Muscle layer of duodenum (tissue), 2 donors: ENCODE measurements around the gene UNC13C.

Experiments used
- H3K27ac ChIP-seq: one replicate; pipeline ENCODE4 v1.7.0; 2013; ENCODE audit warnings: mild to moderate bottlenecking, low read length
- H3K27me3 ChIP-seq: one replicate; pipeline ENCODE4 v1.7.0; 2013; ENCODE audit warnings: low read depth, mild to moderate bottlenecking, control low read depth, low read length
- H3K36me3 ChIP-seq, 2 donors: one replicate each; pipeline ENCODE4 v1.7.0; 2013; ENCODE audit warnings: low read length in 2 of 2, control low read depth in 1 of 2, mild to moderate bottlenecking in 1 of 2; ENCODE audit not compliant: insufficient read depth in 2 of 2, control insufficient read depth in 1 of 2
- H3K4me1 ChIP-seq, 2 donors: one replicate each; pipeline ENCODE4 v1.7.0; 2013; ENCODE audit warnings: low read length in 2 of 2, mild to moderate bottlenecking in 2 of 2, control low read depth in 1 of 2, moderate library complexity in 1 of 2; ENCODE audit not compliant: insufficient read depth in 2 of 2, control insufficient read depth in 1 of 2
- H3K4me3 ChIP-seq, 2 donors: one replicate each; pipeline ENCODE4 v1.7.0; 2013; ENCODE audit warnings: low read length in 2 of 2, low read depth in 1 of 2, mild to moderate bottlenecking in 1 of 2
- H3K9me3 ChIP-seq, 2 donors: one replicate each; pipeline ENCODE4 v1.7.0; 2013; ENCODE audit warnings: low read length in 2 of 2, control low read depth in 1 of 2, mild to moderate bottlenecking in 1 of 2; ENCODE audit not compliant: control insufficient read depth in 1 of 2
- donor health status: healthy.

Gene UNC13C

DNA sequence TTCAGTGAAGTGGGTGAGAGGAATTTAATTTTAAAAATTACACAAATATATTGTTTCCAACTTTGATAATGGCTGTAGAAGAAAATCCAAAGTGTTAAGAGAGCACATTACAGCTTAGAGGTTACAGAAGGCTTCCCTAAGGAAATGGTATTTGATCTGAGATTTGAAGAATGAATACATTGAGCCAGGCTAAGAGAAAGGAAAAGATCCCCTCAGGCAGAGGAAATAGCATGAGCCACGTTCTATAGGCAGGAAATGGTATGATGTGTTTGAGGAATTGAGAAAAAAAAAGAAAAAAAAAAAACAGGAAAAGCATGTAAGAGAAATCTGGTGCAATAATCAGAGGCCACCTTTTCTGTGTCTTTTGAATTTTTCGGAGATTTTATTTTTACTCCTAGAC is 48.6 kb downstream of the UNC13C start:
- Histone ChIP-seq H3K9me3 (peaks cover 0 to under 1% of the 10 kb centered on the region in 2 donors), H3K4me1 (no peaks in the 10 kb centered on the region), H3K36me3 (no peaks in the 10 kb centered on the region), H3K4me3 (no peak overlapping the region), H3K27ac (no peak overlapping the region), H3K27me3 (no peaks in the 10 kb centered on the region)

DNA sequence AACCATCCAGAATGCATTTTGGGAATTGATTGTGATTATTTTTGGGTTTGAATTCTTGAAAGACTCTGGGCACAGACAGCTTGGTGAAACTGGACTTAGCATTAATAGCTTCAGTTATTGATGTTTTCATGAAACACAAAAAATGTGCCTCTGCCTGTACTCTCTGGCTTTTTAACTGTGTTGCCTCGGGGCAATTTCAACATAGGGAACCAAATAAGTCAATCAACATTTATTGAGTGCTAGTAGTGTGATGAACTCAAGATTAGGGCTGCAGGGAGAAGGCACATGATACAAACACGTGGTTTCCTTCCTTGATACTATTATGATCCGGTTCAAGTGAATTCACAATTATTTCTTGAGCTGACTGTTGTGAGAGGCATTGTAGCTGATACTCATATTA is 50.8 kb downstream of the UNC13C start:
- no peak overlapping the region for H3K27ac ChIP-seq
- no peaks in the 10 kb centered on the region for H3K27me3 ChIP-seq
- no peak overlapping the region for H3K4me3 ChIP-seq
- H3K36me3 ChIP-seq: no peaks in the 10 kb centered on the region
- no peaks in the 10 kb centered on the region for H3K4me1 ChIP-seq
- peaks cover 0 to 3% of the 10 kb centered on the region in 2 donors for H3K9me3 ChIP-seq

DNA sequence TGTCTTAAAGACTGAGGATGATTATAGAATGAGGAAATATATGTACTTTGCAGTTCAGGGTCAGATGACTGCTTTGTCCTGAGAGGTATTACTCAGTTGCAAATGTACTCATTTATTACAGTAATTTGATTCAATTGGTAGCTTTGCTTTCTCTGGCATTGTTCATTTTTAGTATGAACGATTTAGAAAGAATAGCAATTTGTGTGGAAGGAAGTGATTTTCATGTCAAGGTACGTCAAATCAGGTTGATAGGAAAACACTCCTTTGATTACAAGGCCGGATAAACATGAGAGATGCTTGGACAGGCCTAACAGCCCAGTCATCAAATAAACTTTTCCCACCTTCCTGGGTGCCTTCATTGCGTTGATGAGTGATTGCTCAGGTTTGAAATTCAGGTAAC is 53.8 kb downstream of the UNC13C start:
- H3K36me3 ChIP-seq: no peaks in the 10 kb centered on the region

DNA sequence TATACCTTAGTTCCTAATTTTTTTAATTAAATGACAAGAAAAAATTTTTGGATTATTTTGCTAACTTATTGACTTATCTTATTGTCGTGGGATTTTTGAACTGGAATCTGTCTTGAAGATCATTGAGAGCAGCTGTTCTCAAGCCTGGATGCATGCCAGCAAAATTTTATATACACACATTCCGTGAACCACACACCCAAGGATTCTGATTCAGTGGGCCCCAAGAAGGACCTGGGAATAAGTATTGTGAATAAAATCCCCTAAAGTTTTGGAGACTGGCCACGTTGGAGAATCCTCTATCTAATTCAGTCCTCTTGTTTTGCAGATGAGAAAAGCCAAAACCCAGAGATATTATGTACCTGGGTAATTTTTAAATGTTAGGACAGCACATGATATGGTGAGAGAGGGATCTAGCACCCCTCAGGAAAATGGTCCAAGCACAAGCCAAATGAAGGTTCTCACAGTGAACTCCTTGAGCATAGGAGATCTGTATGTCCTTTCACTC is 55.2 kb downstream of the UNC13C start:
- Histone ChIP-seq H3K36me3 (no peaks in the 10 kb centered on the region), H3K4me3 (no peak overlapping the region), H3K27me3 (no peaks in the 10 kb centered on the region)

More for the DNA sequence above, 53.8 kb downstream of the UNC13C start:
- peaks cover 0 to 3% of the 10 kb centered on the region in 2 donors for H3K9me3 ChIP-seq
- no peak overlapping the region for H3K4me3 ChIP-seq
- H3K27ac ChIP-seq: no peak overlapping the region
- no peaks in the 10 kb centered on the region for H3K4me1 ChIP-seq
- H3K27me3 ChIP-seq: no peaks in the 10 kb centered on the region

DNA sequence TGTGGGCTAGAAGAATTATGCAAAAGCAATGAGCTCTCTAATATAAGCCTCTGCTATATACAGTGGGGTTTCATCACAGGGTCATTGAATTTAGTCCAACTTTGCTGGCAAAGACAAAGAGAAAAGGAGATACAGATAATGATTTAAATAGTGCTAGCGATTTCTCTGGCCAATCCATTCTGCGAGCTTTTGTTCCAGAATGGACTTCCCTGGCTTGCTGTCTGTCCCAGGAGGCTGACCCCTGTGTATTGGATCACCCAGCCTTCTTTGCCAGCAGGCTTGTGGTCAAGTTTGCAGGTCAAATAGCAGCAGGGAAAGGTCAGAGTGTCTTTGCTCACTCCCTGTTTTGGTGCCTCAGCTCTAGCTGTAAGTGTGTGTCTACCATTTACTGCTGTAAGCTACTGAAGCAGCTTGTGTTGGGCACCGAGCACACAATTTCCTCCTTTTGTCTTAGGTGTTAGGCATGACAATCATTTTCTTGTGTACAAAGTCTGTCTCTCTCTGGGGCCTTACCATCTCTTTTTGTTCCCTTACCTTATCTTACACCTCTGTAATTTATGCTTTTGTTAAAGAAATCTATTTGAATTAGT is 55.7 kb downstream of the UNC13C start:
- Histone ChIP-seq H3K4me1 (no peaks in the 10 kb centered on the region), H3K4me3 (no peak overlapping the region), H3K36me3 (no peaks in the 10 kb centered on the region), H3K9me3 (peaks cover 0 to 3% of the 10 kb centered on the region in 2 donors), H3K27me3 (no peaks in the 10 kb centered on the region), H3K27ac (no peak overlapping the region)

More for the DNA sequence above, 55.2 kb downstream of the UNC13C start:
- Histone ChIP-seq H3K27ac (no peak overlapping the region), H3K9me3 (peaks cover 0 to 3% of the 10 kb centered on the region in 2 donors), H3K4me1 (no peaks in the 10 kb centered on the region)

DNA sequence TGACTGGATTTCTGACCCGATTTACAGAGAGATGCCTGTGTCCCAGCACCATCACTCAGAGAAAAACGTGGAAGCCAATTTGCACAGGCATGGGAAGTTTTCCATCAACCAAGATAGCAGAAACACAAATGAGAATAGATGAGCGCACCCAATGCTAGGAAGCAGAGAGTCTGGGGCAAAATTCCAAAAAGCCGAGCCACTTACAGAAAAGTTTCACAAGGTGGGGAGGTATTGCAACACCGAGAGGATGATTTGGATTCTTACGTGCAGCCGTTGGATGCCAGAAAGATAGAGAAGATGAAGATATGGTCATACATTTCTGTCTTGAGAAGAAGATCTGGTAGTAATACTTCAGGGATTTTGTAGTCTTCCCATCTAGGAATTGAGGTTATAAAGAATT is 57.4 kb downstream of the UNC13C start:
- no peaks in the 10 kb centered on the region for H3K36me3 ChIP-seq
- peaks cover 0 to 3% of the 10 kb centered on the region in 2 donors for H3K9me3 ChIP-seq
- H3K4me3 ChIP-seq: no peak overlapping the region
- no peaks in the 10 kb centered on the region for H3K4me1 ChIP-seq
- no peak overlapping the region for H3K27ac ChIP-seq
- no peaks in the 10 kb centered on the region for H3K27me3 ChIP-seq

DNA sequence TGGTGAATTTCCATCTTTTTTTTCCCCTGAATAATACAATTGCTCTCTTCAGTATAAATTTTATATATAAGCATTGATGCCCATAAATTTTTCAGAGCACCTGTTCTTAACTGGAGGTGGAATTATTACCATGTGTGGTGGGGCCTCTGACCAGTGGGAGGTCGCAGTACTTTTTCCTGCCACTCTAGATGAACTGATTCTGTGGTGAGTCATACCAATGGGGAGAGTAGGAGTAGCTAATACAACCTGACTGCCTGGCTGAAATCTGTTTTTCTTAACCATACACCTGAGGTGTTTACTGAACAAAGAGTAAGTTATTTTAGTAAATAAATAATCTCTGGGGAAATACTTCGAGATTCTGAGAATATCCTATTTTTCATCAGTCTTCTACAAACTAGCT is 67.2 kb downstream of the UNC13C start:
- no peaks in the 10 kb centered on the region for H3K4me1 ChIP-seq
- H3K4me3 ChIP-seq: no peak overlapping the region
- no peaks in the 10 kb centered on the region for H3K27me3 ChIP-seq
- peaks cover 0 to 3% of the 10 kb centered on the region in 2 donors for H3K9me3 ChIP-seq
- H3K36me3 ChIP-seq: no peaks in the 10 kb centered on the region
- H3K27ac ChIP-seq: no peak overlapping the region

DNA sequence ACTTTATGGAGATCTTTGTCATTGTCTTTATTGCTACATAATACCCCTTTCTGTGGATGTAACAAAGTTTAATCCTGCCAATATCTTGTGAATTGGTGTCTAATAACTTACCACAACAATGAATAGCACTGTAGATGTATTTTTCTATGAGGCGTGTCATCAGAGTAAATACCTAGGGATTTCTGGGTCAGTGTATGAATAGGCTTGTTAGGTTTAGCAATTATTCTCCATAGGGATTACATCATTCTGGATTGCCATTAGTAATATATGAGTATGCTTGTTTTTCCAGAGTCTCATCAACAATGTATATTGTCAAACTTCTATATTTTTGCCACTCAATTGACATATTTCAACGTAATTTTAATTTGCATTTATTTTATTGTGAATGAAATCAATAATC is 67.9 kb downstream of the UNC13C start:
- no peaks in the 10 kb centered on the region for H3K36me3 ChIP-seq
- H3K9me3 ChIP-seq: peaks cover 0 to 3% of the 10 kb centered on the region in 2 donors
- H3K4me3 ChIP-seq: no peak overlapping the region
- H3K4me1 ChIP-seq: no peaks in the 10 kb centered on the region
- no peak overlapping the region for H3K27ac ChIP-seq
- H3K27me3 ChIP-seq: no peaks in the 10 kb centered on the region

DNA sequence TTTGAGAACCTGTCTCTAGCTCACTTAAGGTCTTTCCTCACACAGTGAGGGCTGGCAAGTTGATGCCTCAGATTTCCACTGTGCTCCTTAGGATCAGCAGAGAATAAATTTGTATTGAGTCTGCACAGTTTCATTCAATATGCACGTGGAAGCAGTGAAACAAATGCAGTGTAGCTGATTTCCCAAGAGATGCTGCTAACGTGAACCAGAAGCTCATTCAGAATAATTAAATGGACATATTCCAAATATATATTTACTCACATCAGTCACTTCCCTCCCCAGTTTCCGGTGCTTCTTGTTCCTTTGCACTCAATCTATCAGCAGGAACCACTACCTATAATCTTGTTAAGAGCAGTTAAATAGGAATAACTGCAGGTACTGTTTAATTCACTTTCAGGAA is 86.1 kb downstream of the UNC13C start:
- H3K27ac ChIP-seq: no peak overlapping the region
- H3K4me3 ChIP-seq: no peak overlapping the region
- H3K27me3 ChIP-seq: no peaks in the 10 kb centered on the region
- H3K4me1 ChIP-seq: no peaks in the 10 kb centered on the region
- no peaks in the 10 kb centered on the region for H3K36me3 ChIP-seq
- H3K9me3 ChIP-seq: no peaks in the 10 kb centered on the region

DNA sequence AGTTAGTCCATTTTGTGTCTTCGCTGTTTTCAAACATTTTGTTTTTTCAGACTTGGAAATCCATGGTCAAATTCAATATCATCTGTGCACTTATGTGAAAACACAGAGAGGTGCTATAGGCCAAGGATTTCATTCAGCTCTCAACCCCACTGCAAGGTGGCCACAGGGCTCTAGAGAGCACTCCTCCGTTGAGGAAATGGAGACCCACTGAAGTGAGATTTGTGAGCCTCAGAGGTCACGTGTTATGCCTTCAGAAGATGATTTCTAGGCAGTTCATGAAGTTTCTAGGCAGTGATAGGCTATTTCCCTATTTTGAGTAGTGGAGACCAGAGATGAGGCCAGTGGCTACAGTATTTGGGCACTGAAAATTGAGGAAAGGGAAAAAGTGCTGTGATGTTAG is 88.2 kb downstream of the UNC13C start:
- H3K4me1 ChIP-seq: no peaks in the 10 kb centered on the region
- H3K36me3 ChIP-seq: no peaks in the 10 kb centered on the region
- H3K4me3 ChIP-seq: no peak overlapping the region
- H3K27me3 ChIP-seq: no peaks in the 10 kb centered on the region
- H3K9me3 ChIP-seq: no peaks in the 10 kb centered on the region
- no peak overlapping the region for H3K27ac ChIP-seq

DNA sequence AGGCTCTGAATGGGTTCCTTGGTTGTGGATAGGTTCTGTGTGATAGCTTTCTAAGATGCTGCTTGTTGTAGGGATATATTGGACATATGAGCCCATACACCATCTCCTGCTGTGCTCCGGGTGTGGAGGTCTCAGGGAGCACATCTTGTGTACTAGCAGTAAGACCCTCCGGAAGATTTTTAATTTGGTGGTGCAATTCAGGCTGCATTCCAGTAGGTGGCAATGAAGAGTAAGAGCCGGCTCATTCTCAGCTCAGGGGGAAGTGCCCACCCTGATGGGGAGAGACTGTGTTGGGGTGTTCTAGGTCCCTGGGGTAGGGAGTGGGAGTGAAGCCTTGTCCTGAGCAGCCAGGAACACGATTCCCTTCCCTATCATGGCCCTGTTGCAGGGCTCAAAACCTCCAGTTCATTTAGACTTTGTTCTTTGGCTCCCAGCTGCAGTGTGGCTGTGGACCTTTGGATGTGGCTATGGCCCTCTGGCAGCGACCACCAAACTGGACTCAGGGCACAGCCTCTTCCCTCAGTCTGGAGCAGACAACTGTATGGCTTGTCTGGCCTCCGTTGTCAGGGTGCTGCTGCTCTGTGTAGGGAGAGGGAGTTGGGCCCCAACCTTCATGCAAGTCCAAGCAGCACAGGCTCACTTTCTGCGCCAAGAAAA is 104.7 kb downstream of the UNC13C start:
- H3K4me1 ChIP-seq: no peaks in the 10 kb centered on the region
- no peaks in the 10 kb centered on the region for H3K36me3 ChIP-seq
- H3K4me3 ChIP-seq: no peak overlapping the region
- no peaks in the 10 kb centered on the region for H3K9me3 ChIP-seq
- H3K27ac ChIP-seq: no peak overlapping the region
- no peaks in the 10 kb centered on the region for H3K27me3 ChIP-seq

DNA sequence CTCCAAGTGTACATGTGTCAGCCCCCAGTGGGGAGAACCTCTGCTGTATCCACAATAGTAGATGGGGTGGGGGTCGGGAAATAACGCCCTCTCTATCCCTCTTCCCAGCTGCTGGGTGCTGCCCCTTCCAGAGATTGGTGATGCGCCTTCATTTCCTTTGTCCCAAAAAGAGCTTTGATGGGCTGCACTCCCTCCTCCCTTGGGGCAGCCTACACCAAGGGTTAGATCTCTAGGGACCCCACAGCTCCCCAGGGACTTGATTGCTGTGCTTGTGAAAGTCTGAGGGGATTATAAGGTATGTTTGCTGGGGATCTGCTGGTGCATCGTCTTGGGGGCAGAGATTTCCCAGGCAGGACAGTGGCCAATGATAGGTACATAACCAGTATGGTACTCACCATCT is 105.3 kb downstream of the UNC13C start:
- Histone ChIP-seq H3K9me3 (no peaks in the 10 kb centered on the region), H3K4me1 (no peaks in the 10 kb centered on the region), H3K27me3 (no peaks in the 10 kb centered on the region), H3K36me3 (no peaks in the 10 kb centered on the region), H3K4me3 (no peak overlapping the region), H3K27ac (no peak overlapping the region)
